K562 (cell line): ENCODE results near the gene CNDP1. TPM values are rescaled to one million over a fixed set of nuclear protein-coding genes. Genes with fewer than 3 reads are reported as not detected.

Source experiments
- ATAC-seq: fragments of 200-7000 bp; cut with Tn5 transposase; 3 replicates; pipeline ENCODE4 v1.9.1; 2020; ENCODE audit warnings: moderate library complexity
- BruUV-seq: library from RNA; stranded (reverse); fragments of 400-500 nt; replicated peaks from 2 replicates; lab custom pipeline; 2021; lab: Mats Ljungman, UMichigan
- CTCF ChIA-PET: fragments of 300-600 bp; formaldehyde crosslinking; extraction: SDS; loops from one replicate; lab custom pipeline; 2021; ENCODE audit warnings: low intra/inter-chr PET ratio; lab: Yijun Ruan, JAX
- POLR2A ChIA-PET: fragments of 300-600, 350-650 bp; sonication (Branson Sonifier 250); formaldehyde crosslinking; extraction: SDS; loops from one replicate; lab custom pipeline; 2021; ENCODE audit warnings: antibody characterized with exemption, inconsistent platforms; lab: Yijun Ruan, JAX
- DNase-seq, 4 experiments: peaks; one replicate each; pipeline versions ENCODE4 v3.0.0 to v3.0.0-alpha.2; 2011 to 2018; ENCODE audit warnings: low spot score in 3 of 4, mixed read lengths in 3 of 4; ENCODE audit errors: extremely low read depth in 1 of 4
- FAIRE-seq: peaks from 2 replicates; lab custom pipeline; 2011; peaks lifted over from hg19 to GRCh38; lab: Jason Lieb, UNC
- H2AFZ ChIP-seq: 2 replicates; pipeline ENCODE4 v1.6.0; 2011; ENCODE audit warnings: low read depth, low read length, control low read depth, inconsistent platforms
- H3K27ac ChIP-seq: fragments of 200-600 bp; 3 replicates; pipeline ENCODE4 v1.8.0; 2011; ENCODE audit warnings: low read depth, mild to moderate bottlenecking, control low read depth, inconsistent platforms, low read length, moderate library complexity, mixed read lengths; ENCODE audit errors: extremely low read depth
- H3K27me3 ChIP-seq, 2 experiments: fragments of 300-600 bp in 1 of 2; 2 replicates in 1 of 2; 3 replicates in 1 of 2; pipeline versions ENCODE4 v1.6.0 to v1.8.0; 2011; ENCODE audit warnings: inconsistent platforms in 2 of 2, low read length in 2 of 2, mild to moderate bottlenecking in 1 of 2, mixed read lengths in 1 of 2, moderate library complexity in 1 of 2; ENCODE audit not compliant: control insufficient read depth in 2 of 2, insufficient read depth in 2 of 2
- H3K36me3 ChIP-seq: fragments of 300-600 bp; 3 replicates; pipeline ENCODE4 v1.8.0; 2011; ENCODE audit warnings: mild to moderate bottlenecking, low read length, inconsistent platforms; ENCODE audit not compliant: control insufficient read depth, insufficient read depth
- H3K4me1 ChIP-seq, 2 experiments: fragments of 200-600 bp in 1 of 2; replicated peaks in 1 of 2; 2 replicates in 1 of 2; 3 replicates in 1 of 2; pipeline versions ENCODE4 v1.5.1 to v1.8.0; 2011; ENCODE audit warnings: inconsistent platforms in 2 of 2, low read length in 2 of 2, mild to moderate bottlenecking in 1 of 2, mixed read lengths in 1 of 2, moderate library complexity in 1 of 2; ENCODE audit not compliant: control insufficient read depth in 2 of 2, insufficient read depth in 2 of 2
- H3K4me2 ChIP-seq: 2 replicates; pipeline ENCODE4 v1.6.1; 2011; ENCODE audit warnings: low read length, control low read depth, inconsistent platforms, mixed read lengths; ENCODE audit not compliant: insufficient read depth
- H3K4me3 ChIP-seq: fragments of 200-600 bp; sonication (generic), shearing (Covaris generic); 2 replicates; pipeline ENCODE4 v1.5.1; 2016; ENCODE audit warnings: control low read depth, inconsistent platforms
- H3K79me2 ChIP-seq: fragments of 200-600 bp; 3 replicates; pipeline ENCODE4 v1.8.0; 2011; ENCODE audit warnings: low read length, inconsistent platforms; ENCODE audit not compliant: control insufficient read depth, insufficient read depth
- H3K9ac ChIP-seq, 2 experiments: 2 replicates each; pipeline versions ENCODE4 v1.6.0 to v1.6.1; 2011; ENCODE audit warnings: low read depth in 2 of 2, low read length in 2 of 2, control low read depth in 1 of 2, inconsistent platforms in 1 of 2, mild to moderate bottlenecking in 1 of 2, mixed read lengths in 1 of 2; ENCODE audit not compliant: insufficient read depth in 1 of 2
- H3K9me1 ChIP-seq: one replicate; pipeline ENCODE4 v1.6.0; 2011; ENCODE audit warnings: inconsistent platforms, mild to moderate bottlenecking, low read length, moderate library complexity; ENCODE audit not compliant: control insufficient read depth, insufficient read depth
- H3K9me3 ChIP-seq: replicated peaks from 2 replicates; pipeline ENCODE4 v1.5.1; 2011; ENCODE audit warnings: low read depth, low read length, inconsistent platforms; ENCODE audit not compliant: control insufficient read depth, insufficient read depth
- H4K20me1 ChIP-seq: replicated peaks from 2 replicates; pipeline ENCODE4 v1.6.1; 2011; ENCODE audit warnings: low read length, inconsistent platforms, mixed read lengths; ENCODE audit not compliant: control insufficient read depth, insufficient read depth
- CSDE1 ChIP-seq, 2 experiments: fragments of 450-650 bp; IDR thresholded peaks; 2 replicates each; pipeline ENCODE4 v1.6.1; 2016; ENCODE audit warnings: mild to moderate bottlenecking in 1 of 2
- ESRRA ChIP-seq: fragments of 450-650 bp; IDR thresholded peaks from 2 replicates; pipeline ENCODE4 v1.6.1; 2014; ENCODE audit warnings: low read depth, mild to moderate bottlenecking, moderate library complexity, borderline replicate concordance
- FOXP1 ChIP-seq: sonication (generic); formaldehyde crosslinking; IDR thresholded peaks from 2 replicates; pipeline ENCODE4 v1.8.0; 2022; ENCODE audit warnings: mild to moderate bottlenecking, missing genetic modification reagents
- NR2C1 ChIP-seq, 2 experiments: fragments of 450-650 bp; IDR thresholded peaks; 2 replicates each; pipeline ENCODE4 v1.6.1; 2017; ENCODE audit warnings: mild to moderate bottlenecking in 2 of 2, antibody characterized with exemption in 1 of 2, inconsistent platforms in 1 of 2, missing compliant biosample characterization in 1 of 2, missing genetic modification characterization in 1 of 2
- POLR2A ChIP-seq: fragments of 450-650 bp; conservative IDR thresholded peaks from 2 replicates; pipeline ENCODE4 v1.6.1; 2016
- ZBTB9 ChIP-seq: fragments of 450-650 bp; formaldehyde crosslinking; IDR thresholded peaks from 2 replicates; pipeline ENCODE4 v1.4.0; 2020; ENCODE audit warnings: mild to moderate bottlenecking, moderate library complexity
- ZNF707 ChIP-seq: fragments of 250-450 bp; sonication (Bioruptor Pico); conservative IDR thresholded peaks from 2 replicates; pipeline ENCODE4 v1.8.0; 2022; ENCODE audit warnings: inconsistent platforms, mild to moderate bottlenecking, moderate library complexity
- WGBS: fragments of 100-300 bp; shearing (Covaris generic); methylation state at CpG from one replicate; pipeline ENCODE4 v1.1.6; 2016; ENCODE audit warnings: low coverage, mixed read lengths; ENCODE audit not compliant: insufficient coverage; ENCODE audit errors: missing lambda C conversion rate; 5-methylcytosine and 5-hydroxymethylcytosine counted together
- in situ Hi-C: fragments of 300-500 bp; cut with MboI; formaldehyde crosslinking; loops from 4 replicates; pipeline ENCODE4 v1.15.0; 2018; ENCODE audit warnings: inconsistent platforms, mixed read lengths
- intact Hi-C: fragments of 100-400 bp; cut with micrococcal nuclease; formaldehyde crosslinking; loops from 2 replicates; pipeline ENCODE4 v1.14.2; 2022
- polyA plus RNA-seq, 8 experiments: library from polyadenylated mRNA; depleted of rRNA in 4 of 8; stranded (reverse) in 5 of 8; unstranded in 3 of 8; fragments of >200 nt; fragmentation: Nextera tagmentation in 2 of 8; fragmentation: Illumina TruSeq in 1 of 8; extraction: Ambion mirVana in 2 of 8; extraction: Trizol in 1 of 8; gene quantifications; 2 replicates each; pipeline versions ENCODE4 v1.2.1 to v1.2.3, GENCODE V29; 2011 to 2014; ENCODE audit warnings: inconsistent platforms in 1 of 8, missing spikeins in 1 of 8
- total RNA-seq, 7 experiments: library from RNA; depleted of rRNA in 6 of 7; stranded (reverse); fragments of >200 nt in 6 of 7; fragmentation: Illumina TruSeq in 2 of 7; extraction: Trizol in 2 of 7; gene quantifications; 2 replicates each; pipeline versions ENCODE4 v1.2.1 to v1.2.3, GENCODE V29; 2011 to 2021; ENCODE audit warnings: low replicate concordance in 1 of 7

The CNDP1 gene
- total and polyA plus RNA-seq, 9 of the 15 experiments (the other 6 are each of a cell fraction or from before 2014, with no cell fraction given), result not detected

GRCh38 chr18:74539289-74539688 lies 5.0 kb downstream of the CNDP1 start:
- CTCF ChIA-PET, result no interaction called here
- no peak overlapping the region for H3K27ac ChIP-seq
- TF ChIP-seq ESRRA (no peak), POLR2A (no peak), CSDE1 (IDR thresholded peaks at IDR 0.05) (no peak), ZBTB9 (CRISPR knock-in tag) (no peak), FOXP1 (no peak), ZNF707 (CRISPR knock-in tag) (no peak), NR2C1 (IDR thresholded peaks at IDR 0.05) (no peak), NR2C1 (tag; IDR thresholded peaks at IDR 0.05) (no peak)
- no peak overlapping the region for H3K4me2 ChIP-seq
- FAIRE-seq, result no peak
- H3K4me3 ChIP-seq, result no peak overlapping the region
- BruUV-seq, result no TSS peak
- intact Hi-C loops (no loop called here), in situ Hi-C loops (no loop called here)
- DNase-seq, result no peak
- no peak for ATAC-seq
- H3K9ac ChIP-seq, result no peak overlapping the region
- no peaks in the 10 kb centered on the region for H3K36me3 ChIP-seq
- no peak overlapping the region for H2AFZ ChIP-seq
- H3K27me3 ChIP-seq, result peaks cover 9 to 39% of the 10 kb centered on the region in 2 experiments
- 33% methylated on average over 8 of the region's 11 CpGs for WGBS
- POLR2A ChIA-PET, result no interaction called here
- H4K20me1 ChIP-seq, result no peaks in the 10 kb centered on the region
- H3K4me1 ChIP-seq, result 0 out of 5 replicates have a peak, but pooled peaks cover 0 to under 1% of the 10 kb centered on the region in 2 experiments
- no peaks in the 10 kb centered on the region for H3K79me2 ChIP-seq
- no peaks in the 10 kb centered on the region for H3K9me1 ChIP-seq
- H3K9me3 ChIP-seq, result no peaks in the 10 kb centered on the region
